PC-9 (cell line): ENCODE measurements around the gene DLG2.

Experiments
- EZH2 ChIP-seq: fragments of 200-600 bp; sonication (generic); IDR thresholded peaks from 2 replicates; pipeline ENCODE4 v1.8.0; 2017; ENCODE audit warnings: antibody characterized with exemption, low read depth
- TF ChIP-seq, protein P1 (sequence below): fragments of 200-600 bp; sonication (generic); conservative IDR thresholded peaks from 2 replicates; pipeline ENCODE4 v1.6.1; 2017; ENCODE audit warnings: mixed run types, antibody characterized with exemption, mild to moderate bottlenecking, moderate library complexity

DNA sequence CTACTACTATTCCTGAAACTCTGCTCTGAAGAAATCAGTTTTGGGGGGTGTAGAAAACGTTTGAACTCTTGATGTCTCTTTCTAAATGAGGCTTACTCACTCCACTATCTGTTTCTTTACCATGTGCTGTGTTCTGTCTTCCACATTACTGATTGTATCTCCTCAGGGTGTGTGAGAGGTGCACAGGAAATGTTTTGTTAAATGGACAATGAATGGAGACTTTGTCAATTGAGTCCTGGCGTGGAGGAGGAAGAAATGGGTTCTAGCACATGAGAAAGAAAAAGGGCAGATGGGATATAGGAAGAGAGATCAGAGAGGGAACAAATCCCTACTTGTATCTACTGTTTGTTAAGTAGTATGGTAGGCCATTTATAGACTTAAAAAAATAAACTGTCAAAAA lies 1763.9 kb downstream of the DLG2 start:
- TF ChIP-seq, protein P1, sequence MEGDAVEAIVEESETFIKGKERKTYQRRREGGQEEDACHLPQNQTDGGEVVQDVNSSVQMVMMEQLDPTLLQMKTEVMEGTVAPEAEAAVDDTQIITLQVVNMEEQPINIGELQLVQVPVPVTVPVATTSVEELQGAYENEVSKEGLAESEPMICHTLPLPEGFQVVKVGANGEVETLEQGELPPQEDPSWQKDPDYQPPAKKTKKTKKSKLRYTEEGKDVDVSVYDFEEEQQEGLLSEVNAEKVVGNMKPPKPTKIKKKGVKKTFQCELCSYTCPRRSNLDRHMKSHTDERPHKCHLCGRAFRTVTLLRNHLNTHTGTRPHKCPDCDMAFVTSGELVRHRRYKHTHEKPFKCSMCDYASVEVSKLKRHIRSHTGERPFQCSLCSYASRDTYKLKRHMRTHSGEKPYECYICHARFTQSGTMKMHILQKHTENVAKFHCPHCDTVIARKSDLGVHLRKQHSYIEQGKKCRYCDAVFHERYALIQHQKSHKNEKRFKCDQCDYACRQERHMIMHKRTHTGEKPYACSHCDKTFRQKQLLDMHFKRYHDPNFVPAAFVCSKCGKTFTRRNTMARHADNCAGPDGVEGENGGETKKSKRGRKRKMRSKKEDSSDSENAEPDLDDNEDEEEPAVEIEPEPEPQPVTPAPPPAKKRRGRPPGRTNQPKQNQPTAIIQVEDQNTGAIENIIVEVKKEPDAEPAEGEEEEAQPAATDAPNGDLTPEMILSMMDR, result no peak
- no peak for TF ChIP-seq EZH2
